K562 (cell line): Measurements from ENCODE around the gene MLX. TPM values are rescaled to one million over a fixed set of nuclear protein-coding genes. Genes with fewer than 3 reads are reported as not detected.
A peak's percentile ranks its signal among the peaks of the same experiment; 100 is the strongest.

Experiments
- CHD2 ChIP-seq: IDR thresholded peaks from 2 replicates; pipeline ENCODE4 v1.6.1; 2011; ENCODE audit warnings: low read depth, low read length
- CREB3L1 ChIP-seq: fragments of 450-650 bp; IDR thresholded peaks from 2 replicates; pipeline ENCODE4 v1.6.1; 2014; ENCODE audit warnings: low read depth, mild to moderate bottlenecking, moderate library complexity, borderline replicate concordance
- ETV5 ChIP-seq: sonication (generic); formaldehyde crosslinking; IDR thresholded peaks from 2 replicates; pipeline ENCODE4 v1.4.0; 2020; ENCODE audit warnings: low read depth, mild to moderate bottlenecking, missing genetic modification reagents
- ZNF407 ChIP-seq: fragments of 450-650 bp; IDR thresholded peaks from 2 replicates; pipeline ENCODE4 v1.6.1; 2016; ENCODE audit warnings: low read depth
- ZNF609 ChIP-seq: sonication (generic); formaldehyde crosslinking; IDR thresholded peaks from 2 replicates; pipeline ENCODE4 v1.8.1; 2023; ENCODE audit warnings: missing genetic modification reagents, mild to moderate bottlenecking, borderline replicate concordance
- polyA plus RNA-seq, 8 experiments: library from polyadenylated mRNA; depleted of rRNA in 4 of 8; stranded (reverse) in 5 of 8; unstranded in 3 of 8; fragments of >200 nt; fragmentation: Nextera tagmentation in 2 of 8; fragmentation: Illumina TruSeq in 1 of 8; extraction: Ambion mirVana in 2 of 8; extraction: Trizol in 1 of 8; gene quantifications; 2 replicates each; pipeline versions ENCODE4 v1.2.1 to v1.2.3, GENCODE V29; 2011 to 2014; ENCODE audit warnings: inconsistent platforms in 1 of 8, missing spikeins in 1 of 8
- total RNA-seq, 7 experiments: library from RNA; depleted of rRNA in 6 of 7; stranded (reverse); fragments of >200 nt in 6 of 7; fragmentation: Illumina TruSeq in 2 of 7; extraction: Trizol in 2 of 7; gene quantifications; 2 replicates each; pipeline versions ENCODE4 v1.2.1 to v1.2.3, GENCODE V29; 2011 to 2021; ENCODE audit warnings: low replicate concordance in 1 of 7

The MLX gene
- total and polyA plus RNA-seq, 9 of the 15 experiments (the other 6 are each of a cell fraction or from before 2014, with no cell fraction given) = 42.9 to 100 (median 58.9) TPM

DNA sequence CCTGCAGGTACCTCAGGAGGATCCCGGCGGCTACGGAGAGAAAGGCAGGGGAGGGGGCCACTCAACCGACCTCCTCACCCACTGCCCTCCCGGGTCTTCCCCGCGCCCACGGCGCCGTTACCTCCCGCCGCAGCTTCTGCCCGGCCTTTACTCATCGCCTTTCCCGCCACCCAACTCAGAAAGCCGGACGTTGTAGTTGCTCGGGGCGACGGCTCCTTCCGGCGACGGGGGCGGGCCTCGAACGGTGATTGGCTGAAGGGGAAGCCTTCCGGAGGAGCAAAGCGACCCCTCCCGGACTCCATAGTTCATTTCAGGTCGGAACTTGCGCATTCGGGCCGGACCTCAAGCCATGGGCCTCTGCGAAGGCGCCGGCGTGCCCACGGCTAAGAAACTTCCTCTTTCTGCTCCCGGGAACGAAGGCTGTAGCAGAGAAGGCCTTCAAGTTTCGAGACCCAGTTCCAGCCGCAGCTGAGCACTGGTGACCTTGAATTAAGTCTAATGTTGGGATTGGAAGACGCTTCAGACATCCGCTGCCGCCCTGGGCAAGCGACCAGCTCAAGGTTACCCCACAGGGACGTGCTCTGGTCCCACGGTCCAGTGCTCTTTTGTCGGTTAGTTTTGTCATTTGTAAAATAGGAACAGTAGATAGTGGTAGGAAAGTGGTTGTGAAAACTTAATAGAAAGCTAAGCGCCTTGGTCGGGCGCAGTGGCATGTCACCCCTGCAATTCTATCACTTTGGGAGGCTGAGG lies 10.8 kb downstream of the MLX start, which contains the start of gene PSMC3IP (continued):
- no peak for TF ChIP-seq ZNF609 (CRISPR knock-in tag)
- TF ChIP-seq CHD2 = peak; percentile 63; the same call in 1 of the 2 replicates
- TF ChIP-seq ETV5 (CRISPR knock-in tag) = peak; percentile 73
- no peak for TF ChIP-seq CREB3L1
- TF ChIP-seq ZNF407 = peak; percentile 88
